NCI-H2171 treated with DMSO at 0.1 percent for 48 hours (cell line): ENCODE measurements around the gene PARVA.
"Not testable (repeated sequence)": the region's sequence is repeated elsewhere in the genome, so short reads cannot be mapped to it uniquely, and the experiment has no call there.

Experiments
- DNase-seq: peaks from one replicate; lab custom pipeline; 2025; lab: John Stamatoyannopoulos, UW

Gene PARVA

GRCh38 chr11:12503886-12504285 lies 126.5 kb downstream of the PARVA start:
- peak; percentile 24 for DNase-seq

GRCh38 chr11:12505183-12505582 lies 127.8 kb downstream of the PARVA start:
- DNase-seq: no peak

GRCh38 chr11:12506404-12506921 lies 129.1 kb downstream of the PARVA start:
- DNase-seq: no peak

GRCh38 chr11:12507391-12507790 lies 130.0 kb downstream of the PARVA start:
- no peak for DNase-seq

GRCh38 chr11:12508151-12508751 lies 130.9 kb downstream of the PARVA start:
- no peak for DNase-seq

GRCh38 chr11:12509371-12509770 lies 132.0 kb downstream of the PARVA start:
- DNase-seq: no peak

- no peak for DNase-seq
Observed at GRCh38 chr11:12512132-12512531, 134.8 kb downstream of the PARVA start.

GRCh38 chr11:12512826-12513395 lies 135.5 kb downstream of the PARVA start:
- no peak for DNase-seq

GRCh38 chr11:12516387-12517105 lies 139.2 kb downstream of the PARVA start:
- DNase-seq: no peak

GRCh38 chr11:12517306-12517705 lies 139.9 kb downstream of the PARVA start:
- DNase-seq: no peak

- no peak for DNase-seq
Observed at GRCh38 chr11:12517741-12518140, 140.4 kb downstream of the PARVA start.

- peak; percentile 76 for DNase-seq
Observed at GRCh38 chr11:12518606-12519385, 141.4 kb downstream of the PARVA start.

- no peak for DNase-seq
Observed at GRCh38 chr11:12520054-12520453, 142.7 kb downstream of the PARVA start.

- DNase-seq: not testable (repeated sequence)
Observed at GRCh38 chr11:12520576-12520975, 143.2 kb downstream of the PARVA start.

- no peak for DNase-seq
Observed at GRCh38 chr11:12523180-12523924, 146.0 kb downstream of the PARVA start.

GRCh38 chr11:12524865-12525264 lies 147.5 kb downstream of the PARVA start:
- no peak for DNase-seq

GRCh38 chr11:12525466-12526055 lies 148.2 kb downstream of the PARVA start:
- DNase-seq: no peak

- no peak for DNase-seq
Observed at GRCh38 chr11:12526789-12527188, 149.4 kb downstream of the PARVA start.

- DNase-seq: no peak
Observed at GRCh38 chr11:12528487-12528886, 151.1 kb downstream of the PARVA start.

- DNase-seq: no peak
Observed at GRCh38 chr11:12529041-12529440, 151.7 kb downstream of the PARVA start.

- no peak for DNase-seq
Observed at GRCh38 chr11:12529793-12530192, 152.4 kb downstream of the PARVA start.
